NT2/D1 (cell line): ENCODE measurements around the gene SH2D3A.
"Not testable (repeated sequence)": the region's sequence is repeated elsewhere in the genome, so short reads cannot be mapped to it uniquely, and the experiment has no call there.

Experiments used
- DNase-seq: peaks from one replicate; pipeline ENCODE4 v3.0.0-alpha.2; 2011; ENCODE audit warnings: low read depth, low spot score
- H3K27me3 ChIP-seq: 2 replicates; pipeline ENCODE4 v1.6.0; 2011; ENCODE audit warnings: mild to moderate bottlenecking; ENCODE audit not compliant: insufficient read length, insufficient read depth
- H3K36me3 ChIP-seq: 2 replicates; pipeline ENCODE4 v1.6.1; 2011; ENCODE audit warnings: mild to moderate bottlenecking, low read length, mixed read lengths; ENCODE audit not compliant: insufficient read depth, insufficient read length
- H3K4me1 ChIP-seq: 2 replicates; pipeline ENCODE4 v1.5.1; 2011; ENCODE audit not compliant: insufficient read depth, insufficient read length
- H3K4me3 ChIP-seq: 2 replicates; pipeline ENCODE4 v1.5.1; 2011; ENCODE audit warnings: low read depth; ENCODE audit not compliant: insufficient read length
- H3K9ac ChIP-seq: 2 replicates; pipeline ENCODE4 v1.6.0; 2011; ENCODE audit warnings: low read depth; ENCODE audit not compliant: insufficient read length
- H3K9me3 ChIP-seq: 2 replicates; pipeline ENCODE4 v1.5.1; 2011; ENCODE audit warnings: mild to moderate bottlenecking, low read length; ENCODE audit not compliant: insufficient read depth
- SUZ12 ChIP-seq: IDR thresholded peaks from 2 replicates; pipeline ENCODE4 v1.6.1; 2011; ENCODE audit not compliant: insufficient read length, insufficient read depth; ENCODE audit errors: extremely low read depth
- YY1 ChIP-seq: IDR thresholded peaks from 2 replicates; pipeline ENCODE4 v1.6.1; 2011; ENCODE audit not compliant: insufficient read length, insufficient read depth
- ZNF274 ChIP-seq: IDR thresholded peaks from 2 replicates; pipeline ENCODE4 v1.6.1; 2011; ENCODE audit warnings: mild to moderate bottlenecking, low read depth, low read length

The SH2D3A gene

GRCh38 chr19:6711078-6711361 is 56.2 kb downstream of the SH2D3A start:
- H3K27me3 ChIP-seq, result peaks cover 4% of the 10 kb centered on the region
- no peak overlapping the region for H3K4me3 ChIP-seq
- TF ChIP-seq YY1 (no peak), ZNF274 (no peak), SUZ12 (no peak)
- peaks cover 12% of the 10 kb centered on the region for H3K4me1 ChIP-seq
- peaks cover 6% of the 10 kb centered on the region for H3K36me3 ChIP-seq
- DNase-seq, result no peak
- no peaks in the 10 kb centered on the region for H3K9me3 ChIP-seq
- H3K9ac ChIP-seq, result no peak overlapping the region

GRCh38 chr19:6710273-6711077 is 56.8 kb downstream of the SH2D3A start:
- Histone ChIP-seq H3K4me1 (peaks cover 12% of the 10 kb centered on the region), H3K9ac (no peak overlapping the region), H3K4me3 (no peak overlapping the region), H3K36me3 (peaks cover 6% of the 10 kb centered on the region), H3K9me3 (no peaks in the 10 kb centered on the region), H3K27me3 (peaks cover 4% of the 10 kb centered on the region)
- no peak for TF ChIP-seq YY1
- TF ChIP-seq SUZ12, result no peak
- TF ChIP-seq ZNF274, result no peak
- no peak for DNase-seq

GRCh38 chr19:6709549-6709948 is 57.7 kb downstream of the SH2D3A start:
- Histone ChIP-seq H3K9me3 (no peaks in the 10 kb centered on the region), H3K9ac (no peak overlapping the region), H3K4me3 (no peak overlapping the region), H3K36me3 (peaks cover 6% of the 10 kb centered on the region), H3K4me1 (peaks cover 12% of the 10 kb centered on the region), H3K27me3 (peaks cover 4% of the 10 kb centered on the region)
- no peak for DNase-seq
- TF ChIP-seq YY1 (no peak), ZNF274 (no peak), SUZ12 (no peak)

- not testable (repeated sequence) for H3K27me3 ChIP-seq, H3K36me3 ChIP-seq, H3K4me1 ChIP-seq, H3K9ac ChIP-seq, H3K9me3 ChIP-seq, DNase-seq, H3K4me3 ChIP-seq
These were observed 58.3 kb downstream of the SH2D3A start for GRCh38 chr19:6708913-6709312.

- Histone ChIP-seq H3K9ac (no peak overlapping the region), H3K36me3 (peaks cover 6% of the 10 kb centered on the region), H3K27me3 (peaks cover 4% of the 10 kb centered on the region), H3K4me3 (no peak overlapping the region), H3K9me3 (no peaks in the 10 kb centered on the region), H3K4me1 (peaks cover 9% of the 10 kb centered on the region)
- no peak for TF ChIP-seq SUZ12
- TF ChIP-seq YY1, result no peak
- no peak for TF ChIP-seq ZNF274
- DNase-seq, result no peak
These were observed 58.9 kb downstream of the SH2D3A start for GRCh38 chr19:6708346-6708745.

- H3K27me3 ChIP-seq, result peaks cover 4% of the 10 kb centered on the region
- H3K4me1 ChIP-seq, result peaks cover 9% of the 10 kb centered on the region
- H3K4me3 ChIP-seq, result no peak overlapping the region
- DNase-seq, result no peak
- TF ChIP-seq SUZ12 (no peak), ZNF274 (no peak), YY1 (no peak)
- no peak overlapping the region for H3K9ac ChIP-seq
- no peaks in the 10 kb centered on the region for H3K9me3 ChIP-seq
- H3K36me3 ChIP-seq, result peaks cover 6% of the 10 kb centered on the region
These were observed 59.6 kb downstream of the SH2D3A start for GRCh38 chr19:6707658-6708018.

- Histone ChIP-seq H3K4me1 (peaks cover 9% of the 10 kb centered on the region), H3K4me3 (no peak overlapping the region), H3K36me3 (peaks cover 6% of the 10 kb centered on the region), H3K27me3 (peaks cover 4% of the 10 kb centered on the region), H3K9me3 (no peaks in the 10 kb centered on the region), H3K9ac (no peak overlapping the region)
- TF ChIP-seq YY1 (no peak), SUZ12 (no peak), ZNF274 (no peak)
- DNase-seq, result no peak
These were observed 60.1 kb downstream of the SH2D3A start for GRCh38 chr19:6707011-6707657.

GRCh38 chr19:6706633-6706958 is 60.6 kb downstream of the SH2D3A start:
- TF ChIP-seq YY1 (no peak), SUZ12 (no peak), ZNF274 (no peak)
- Histone ChIP-seq H3K27me3 (peaks cover 4% of the 10 kb centered on the region), H3K9me3 (no peaks in the 10 kb centered on the region), H3K4me1 (peaks cover 7% of the 10 kb centered on the region), H3K4me3 (no peak overlapping the region), H3K9ac (no peak overlapping the region), H3K36me3 (peaks cover under 1% of the 10 kb centered on the region)
- no peak for DNase-seq
